H7 (cell line): ENCODE measurements around the gene MALT1. TPM values are rescaled to one million over a fixed set of nuclear protein-coding genes. Genes with fewer than 3 reads are reported as not detected.

Experiments used
- DNase-seq: peaks from one replicate; pipeline ENCODE4 v3.0.0; 2012
- H3K27me3 ChIP-seq: 2 replicates; pipeline ENCODE4 v1.6.0; 2011; ENCODE audit warnings: mild to moderate bottlenecking, low read length; ENCODE audit not compliant: control insufficient read depth, insufficient read depth
- H3K36me3 ChIP-seq: replicated peaks from 2 replicates; pipeline ENCODE4 v1.5.1; 2011; ENCODE audit warnings: low read length; ENCODE audit not compliant: control insufficient read depth, insufficient read depth
- H3K4me3 ChIP-seq: 2 replicates; pipeline ENCODE4 v1.5.1; 2011; ENCODE audit warnings: low read depth, mild to moderate bottlenecking, control low read depth, low read length, moderate library complexity; ENCODE audit not compliant: insufficient read depth
- total RNA-seq: library from RNA; depleted of rRNA; stranded (reverse); fragments of >200 nt; shearing (Covaris generic); gene quantifications from 2 replicates; pipeline ENCODE4 v1.2.3, GENCODE V29; 2014; rRNA removed

The MALT1 gene
- total RNA-seq, 1 experiment from 2014 or later: 18.9 TPM

DNA sequence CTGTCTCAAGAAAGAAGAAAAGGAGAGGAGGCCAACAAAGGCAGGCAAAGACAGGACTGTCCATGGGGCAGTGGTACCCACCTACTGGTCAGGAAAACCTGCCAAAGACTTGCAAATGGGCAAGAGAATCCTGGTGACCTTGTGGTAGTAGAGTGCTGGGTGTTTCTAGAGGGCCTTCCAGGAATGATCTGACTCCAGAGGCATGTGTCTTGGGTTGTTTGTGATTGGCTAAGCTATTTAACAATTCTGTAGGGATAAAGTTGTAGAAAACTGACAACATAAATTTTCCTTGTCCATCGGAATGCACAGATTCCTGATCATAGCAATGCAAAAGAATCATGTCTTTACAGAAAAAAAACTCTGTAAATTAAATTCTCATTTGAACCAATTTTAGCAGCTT, 125.0 kb downstream of the MALT1 start:
- no peak for DNase-seq

GRCh38 chr18:58800582-58800981, 129.3 kb downstream of the MALT1 start:
- no peak for DNase-seq
- Histone ChIP-seq H3K27me3 (no peaks in the 10 kb centered on the region), H3K4me3 (no peak overlapping the region), H3K36me3 (peaks cover 2% of the 10 kb centered on the region)

More for the DNA sequence above, 125.0 kb downstream of the MALT1 start:
- Histone ChIP-seq H3K36me3 (no peaks in the 10 kb centered on the region), H3K27me3 (no peaks in the 10 kb centered on the region), H3K4me3 (no peak overlapping the region)

- no peak overlapping the region for H3K4me3 ChIP-seq
- DNase-seq: no peak
- H3K36me3 ChIP-seq: peaks cover 2% of the 10 kb centered on the region
- H3K27me3 ChIP-seq: no peaks in the 10 kb centered on the region
Measured at GRCh38 chr18:58802959-58803358, 131.7 kb downstream of the MALT1 start.

DNA sequence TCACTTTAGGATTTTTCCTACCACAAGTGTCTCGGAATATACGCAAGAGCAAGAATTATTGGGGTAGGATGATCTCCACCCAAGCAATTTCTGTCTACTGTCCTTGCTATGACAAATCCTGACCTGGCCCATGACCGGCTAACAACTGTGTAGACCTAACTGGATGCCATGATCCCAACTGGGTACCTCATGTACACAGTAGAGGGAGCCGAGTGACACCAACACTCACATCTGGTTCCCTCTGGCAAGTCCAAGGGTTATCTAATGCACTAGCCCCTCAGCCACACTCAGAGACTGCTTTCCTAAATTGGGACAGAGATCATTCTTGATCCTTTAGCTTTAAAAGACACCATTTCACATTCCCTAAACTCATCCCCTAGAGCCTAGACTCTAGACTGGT, 132.7 kb downstream of the MALT1 start:
- no peaks in the 10 kb centered on the region for H3K27me3 ChIP-seq

More for the DNA sequence above, 132.7 kb downstream of the MALT1 start:
- Histone ChIP-seq H3K4me3 (no peak overlapping the region), H3K36me3 (peaks cover 2% of the 10 kb centered on the region)
- peak; percentile 41 for DNase-seq

Other genes with a start within 250 kb of the MALT1 start
- gene ALPK2, start 42.4 kb upstream of the MALT1 start, total RNA-seq: 0.26 and 0.42 TPM in 2 replicates
- gene ZNF532, start 193.4 kb downstream of the MALT1 start, total RNA-seq: 71.6 and 111 TPM in 2 replicates